Occipital lobe (tissue), 2 donors: Measurements from ENCODE around the gene DIS3L2. TPM values are rescaled to one million over a fixed set of nuclear protein-coding genes. Genes with fewer than 3 reads are reported as not detected.

ENCODE experiments used
- DNase-seq: peaks from one replicate; lab custom pipeline; 2025; lab: John Stamatoyannopoulos, UW
- total RNA-seq: library from RNA; depleted of rRNA; stranded (reverse); fragments of >200 nt; gene quantifications from one replicate; pipeline ENCODE4 v1.2.3, GENCODE V29; 2014

Gene DIS3L2
- total RNA-seq, 1 donor from 2014 or later: 37.6 TPM

DNA sequence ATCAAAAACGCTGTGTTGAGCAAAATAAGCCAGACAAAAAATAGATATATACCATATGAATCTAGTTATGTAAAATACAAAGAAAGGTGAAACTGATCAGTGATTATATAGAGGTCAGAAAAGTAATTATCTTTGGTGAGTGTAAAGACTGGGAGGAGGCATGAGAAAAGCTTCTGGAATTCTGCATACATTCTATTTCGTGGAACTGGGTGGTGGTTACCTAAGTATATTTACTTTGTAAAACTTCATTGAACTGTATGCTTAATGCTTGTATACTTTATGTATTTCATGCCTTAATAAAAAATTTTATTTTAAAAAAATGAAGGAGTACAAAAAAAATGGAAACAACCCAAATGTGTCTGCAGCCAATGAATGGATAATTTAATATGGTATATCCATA, 263.9 kb downstream of the DIS3L2 start:
- DNase-seq: no peak

GRCh38 chr2:232225895-232226294, 264.4 kb downstream of the DIS3L2 start:
- DNase-seq: no peak

DNA sequence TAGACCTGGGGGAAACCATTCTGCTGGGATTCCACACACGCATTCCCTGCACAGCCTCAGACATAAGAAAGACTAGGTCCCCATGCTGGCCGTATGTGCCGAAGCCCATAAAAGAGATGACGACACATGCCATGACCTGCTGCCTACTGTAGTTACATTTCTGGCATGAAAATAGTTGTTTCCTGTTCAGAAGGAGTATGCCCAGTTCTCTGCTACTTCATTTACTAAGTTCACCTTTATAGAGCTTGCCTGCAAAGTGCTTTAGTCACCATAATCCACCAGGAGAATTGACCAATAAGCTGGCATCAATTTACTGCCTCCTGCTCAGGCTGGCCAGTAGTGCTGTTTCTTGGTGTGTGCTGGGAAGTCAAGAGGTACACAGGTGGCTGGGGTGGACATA, 266.8 kb downstream of the DIS3L2 start:
- DNase-seq: no peak

DNA sequence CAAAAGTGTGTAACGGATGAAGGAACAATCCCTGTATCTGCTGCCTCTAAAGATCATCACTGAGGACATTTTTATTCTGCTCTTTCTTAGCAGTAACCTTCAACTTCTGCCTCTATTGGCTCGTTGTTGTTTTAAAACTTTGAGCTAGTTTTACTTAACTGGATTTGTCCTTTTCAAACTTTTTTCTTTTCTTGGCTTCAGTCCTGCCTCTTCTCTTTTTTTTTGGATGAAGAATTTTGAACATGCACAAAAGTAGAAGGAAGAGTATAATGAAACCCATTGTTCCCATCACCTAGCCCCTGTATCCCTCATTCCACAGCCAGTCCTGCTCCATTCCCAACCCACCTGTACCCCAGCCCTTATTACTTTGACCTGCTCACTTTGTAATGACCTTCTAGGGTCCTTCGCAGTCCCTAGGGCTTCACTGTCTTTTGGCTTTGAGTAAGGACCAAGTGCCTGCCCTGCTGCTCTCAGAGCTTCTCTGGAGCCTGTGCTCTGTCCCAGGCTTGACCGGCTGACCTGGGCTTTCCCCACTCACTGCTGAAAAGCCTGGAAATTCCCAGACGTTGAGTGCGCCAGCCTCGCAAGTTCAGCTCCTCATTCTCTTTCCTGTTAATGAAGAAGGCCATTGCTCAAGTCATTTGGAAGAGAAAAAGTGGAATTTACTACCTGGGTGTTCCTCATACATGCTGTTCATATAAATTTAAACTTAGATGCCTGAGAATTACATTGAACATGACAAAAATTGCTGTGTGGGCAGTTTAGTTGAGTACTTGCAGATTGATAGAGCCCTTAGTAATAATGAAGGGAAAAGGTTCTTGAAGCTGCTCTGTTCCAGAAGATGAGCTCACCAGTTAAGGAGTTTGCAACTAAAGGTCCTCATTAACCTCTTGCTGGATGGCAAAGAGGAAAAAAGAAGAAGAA, 267.7 kb downstream of the DIS3L2 start:
- DNase-seq: no peak

DNA sequence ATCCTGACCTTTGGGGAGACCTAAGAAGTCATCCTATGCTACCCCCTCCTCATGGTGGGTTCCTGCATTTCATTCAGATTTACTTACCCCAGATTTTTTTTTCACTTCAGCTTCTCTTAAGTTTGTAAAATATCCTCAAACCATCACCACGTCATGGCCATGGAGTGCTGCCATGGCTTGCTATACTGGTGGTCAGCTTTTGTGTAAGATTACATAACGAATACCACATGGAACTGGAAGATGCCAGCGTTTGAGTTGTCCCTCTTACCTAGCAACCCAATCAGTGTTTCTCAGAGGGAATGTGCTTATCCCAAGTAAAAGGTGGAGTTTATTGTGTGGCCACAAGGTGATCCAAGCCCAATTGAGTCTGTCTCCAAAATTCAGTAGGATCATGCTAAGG, 268.4 kb downstream of the DIS3L2 start:
- no peak for DNase-seq

GRCh38 chr2:232230560-232230959, 269.0 kb downstream of the DIS3L2 start:
- no peak for DNase-seq

GRCh38 chr2:232231554-232231953, 270.0 kb downstream of the DIS3L2 start:
- DNase-seq: no peak

- DNase-seq: no peak
Observed at GRCh38 chr2:232232915-232233314, 271.4 kb downstream of the DIS3L2 start.

GRCh38 chr2:232234922-232235615, 273.6 kb downstream of the DIS3L2 start:
- no peak for DNase-seq

GRCh38 chr2:232235716-232236115, 274.2 kb downstream of the DIS3L2 start:
- DNase-seq: no peak

- no peak for DNase-seq
Observed at GRCh38 chr2:232236200-232236599, 274.7 kb downstream of the DIS3L2 start.

DNA sequence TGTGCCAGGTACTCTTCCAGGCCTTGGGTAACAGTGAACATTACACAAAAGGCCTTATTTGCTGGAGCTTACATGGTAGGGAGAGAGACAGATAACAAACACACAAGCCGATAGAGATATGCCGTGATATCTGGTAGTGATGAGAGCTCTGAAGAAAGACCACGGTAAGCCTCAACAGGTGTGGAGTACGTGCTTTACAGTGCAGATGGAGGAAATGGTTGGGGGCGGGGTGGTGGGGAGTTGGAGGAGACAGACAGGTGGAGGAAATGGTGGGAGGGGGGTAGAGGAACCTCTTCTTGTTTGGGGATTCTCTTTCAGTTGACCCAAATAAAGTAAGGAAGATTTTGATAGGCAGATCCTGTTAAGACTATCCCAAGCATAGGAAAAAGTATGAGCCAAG, 276.0 kb downstream of the DIS3L2 start:
- DNase-seq: no peak

- DNase-seq: no peak
Observed at GRCh38 chr2:232238108-232238507, 276.6 kb downstream of the DIS3L2 start.

GRCh38 chr2:232238596-232238995, 277.1 kb downstream of the DIS3L2 start:
- no peak for DNase-seq

GRCh38 chr2:232239951-232240681, 278.6 kb downstream of the DIS3L2 start:
- DNase-seq: no peak

DNA sequence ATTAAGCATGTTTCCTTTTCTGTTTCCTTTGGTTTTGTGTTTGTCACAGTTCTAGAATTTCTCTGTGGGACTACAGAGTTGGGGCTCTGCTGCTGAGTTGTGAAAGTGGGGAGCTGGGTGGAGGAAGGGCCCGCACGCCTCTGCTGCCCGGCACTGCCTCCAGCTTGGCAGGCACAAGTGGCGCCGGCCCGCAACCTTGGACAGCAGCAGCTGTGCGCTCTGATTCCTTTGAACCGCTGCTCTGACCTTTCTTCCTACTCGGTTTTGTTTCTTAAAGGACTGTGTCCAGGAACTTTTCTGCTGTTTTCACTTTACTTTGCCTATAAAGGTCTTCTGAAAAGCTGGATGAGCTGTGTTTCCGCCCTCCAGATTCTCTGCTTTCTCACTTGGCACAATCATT, 279.4 kb downstream of the DIS3L2 start:
- DNase-seq: no peak

GRCh38 chr2:232242316-232242715, 280.8 kb downstream of the DIS3L2 start:
- no peak for DNase-seq

DNA sequence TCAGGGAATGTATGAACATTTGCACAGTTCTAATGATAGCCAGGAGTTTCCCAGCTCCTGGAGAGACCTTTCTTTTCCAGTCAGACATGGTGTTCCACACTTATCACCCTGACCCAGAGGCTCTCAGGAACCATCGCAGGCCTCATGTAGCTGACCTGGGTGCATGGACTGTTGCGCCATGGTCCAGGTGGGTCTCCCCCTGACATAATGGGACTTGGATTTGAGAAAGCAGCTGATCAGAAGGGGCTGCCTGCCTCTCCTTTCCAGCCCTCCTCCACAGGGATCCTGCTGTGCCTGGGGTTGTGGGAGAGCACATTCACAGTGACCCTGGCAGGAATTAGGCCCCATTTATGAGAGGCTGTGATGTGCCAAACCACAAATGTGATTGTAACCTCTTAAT, 283.6 kb downstream of the DIS3L2 start:
- DNase-seq: no peak

- no peak for DNase-seq
Observed at GRCh38 chr2:232246245-232246644, 284.7 kb downstream of the DIS3L2 start.

- no peak for DNase-seq
Observed at GRCh38 chr2:232249096-232249495, 287.6 kb downstream of the DIS3L2 start.

- DNase-seq: no peak
Observed at GRCh38 chr2:232250246-232251175, 289.0 kb downstream of the DIS3L2 start.
